ENCODE results near the gene CNN3. TPM values are rescaled to one million over a fixed set of nuclear protein-coding genes. Genes with fewer than 3 reads are reported as not detected.

Gene CNN3
- total and polyA plus RNA-seq, 8 donors: 239 to 326 (median 277) TPM

DNA sequence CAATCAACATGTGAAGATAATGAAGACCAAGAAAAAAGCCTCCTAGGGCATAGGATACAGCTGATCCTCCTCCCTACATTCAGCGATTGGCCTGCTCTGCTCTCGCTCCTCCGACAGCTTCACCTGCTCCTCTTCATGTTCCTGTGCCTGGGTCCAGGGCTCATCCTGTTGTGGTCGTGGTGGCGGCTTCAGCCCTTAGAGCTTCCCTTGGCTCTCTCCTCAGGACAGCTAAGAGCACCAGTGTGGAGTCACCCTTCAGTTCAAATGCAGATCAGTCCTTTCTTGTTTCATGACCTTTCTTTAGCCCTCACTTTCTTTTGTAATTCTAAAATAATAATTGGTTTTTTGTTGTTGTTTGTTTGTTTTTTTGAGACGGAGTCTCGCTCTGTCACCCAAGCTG lies 18.7 kb downstream of the CNN3 start:
- DNase-seq: no peak
- no peaks in the 10 kb centered on the region for H3K27me3 ChIP-seq
- H3K4me1 ChIP-seq: peaks cover 19 to 24% of the 10 kb centered on the region in 2 donors
- no peak overlapping the region for H3K27ac ChIP-seq
- no peak for ATAC-seq
- H3K9me3 ChIP-seq: no peaks in the 10 kb centered on the region
- intact Hi-C loops (cut with DNase I): no loop called here
- H3K4me3 ChIP-seq: no peak overlapping the region
- TF ChIP-seq, protein P1, sequence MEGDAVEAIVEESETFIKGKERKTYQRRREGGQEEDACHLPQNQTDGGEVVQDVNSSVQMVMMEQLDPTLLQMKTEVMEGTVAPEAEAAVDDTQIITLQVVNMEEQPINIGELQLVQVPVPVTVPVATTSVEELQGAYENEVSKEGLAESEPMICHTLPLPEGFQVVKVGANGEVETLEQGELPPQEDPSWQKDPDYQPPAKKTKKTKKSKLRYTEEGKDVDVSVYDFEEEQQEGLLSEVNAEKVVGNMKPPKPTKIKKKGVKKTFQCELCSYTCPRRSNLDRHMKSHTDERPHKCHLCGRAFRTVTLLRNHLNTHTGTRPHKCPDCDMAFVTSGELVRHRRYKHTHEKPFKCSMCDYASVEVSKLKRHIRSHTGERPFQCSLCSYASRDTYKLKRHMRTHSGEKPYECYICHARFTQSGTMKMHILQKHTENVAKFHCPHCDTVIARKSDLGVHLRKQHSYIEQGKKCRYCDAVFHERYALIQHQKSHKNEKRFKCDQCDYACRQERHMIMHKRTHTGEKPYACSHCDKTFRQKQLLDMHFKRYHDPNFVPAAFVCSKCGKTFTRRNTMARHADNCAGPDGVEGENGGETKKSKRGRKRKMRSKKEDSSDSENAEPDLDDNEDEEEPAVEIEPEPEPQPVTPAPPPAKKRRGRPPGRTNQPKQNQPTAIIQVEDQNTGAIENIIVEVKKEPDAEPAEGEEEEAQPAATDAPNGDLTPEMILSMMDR (IDR thresholded peaks at IDR 0.05): no peak
- H3K36me3 ChIP-seq: peaks cover 0 to 5% of the 10 kb centered on the region in 2 donors

DNA sequence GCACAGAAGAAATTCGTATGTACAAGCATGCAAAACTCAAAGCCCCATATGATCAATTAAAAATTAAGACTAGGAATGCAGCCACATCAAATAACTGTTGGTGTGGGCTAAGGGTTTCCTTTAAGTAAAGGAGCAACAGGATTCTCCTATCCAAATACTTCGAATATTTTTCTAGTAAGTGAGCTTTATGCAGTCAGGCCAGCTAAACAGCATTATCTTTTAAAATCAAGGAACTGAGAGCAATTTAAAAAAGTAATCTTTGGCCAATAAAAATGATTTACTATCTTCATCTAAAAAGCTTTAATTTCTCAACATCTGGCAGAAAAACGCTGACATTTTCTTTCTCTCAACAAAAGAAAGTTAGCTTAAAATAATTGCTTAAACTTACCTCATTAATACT lies 19.8 kb downstream of the CNN3 start:
- ATAC-seq (no peak), DNase-seq (no peak)
- TF ChIP-seq, protein P1 (IDR thresholded peaks at IDR 0.05): no peak
- no peak overlapping the region for H3K27ac ChIP-seq
- H3K9me3 ChIP-seq: no peaks in the 10 kb centered on the region
- H3K36me3 ChIP-seq: peaks cover 0 to 12% of the 10 kb centered on the region in 2 donors
- H3K27me3 ChIP-seq: no peaks in the 10 kb centered on the region
- intact Hi-C loops (cut with DNase I): no loop called here
- H3K4me3 ChIP-seq: no peak overlapping the region
- H3K4me1 ChIP-seq: peaks cover 14 to 24% of the 10 kb centered on the region in 2 donors

DNA sequence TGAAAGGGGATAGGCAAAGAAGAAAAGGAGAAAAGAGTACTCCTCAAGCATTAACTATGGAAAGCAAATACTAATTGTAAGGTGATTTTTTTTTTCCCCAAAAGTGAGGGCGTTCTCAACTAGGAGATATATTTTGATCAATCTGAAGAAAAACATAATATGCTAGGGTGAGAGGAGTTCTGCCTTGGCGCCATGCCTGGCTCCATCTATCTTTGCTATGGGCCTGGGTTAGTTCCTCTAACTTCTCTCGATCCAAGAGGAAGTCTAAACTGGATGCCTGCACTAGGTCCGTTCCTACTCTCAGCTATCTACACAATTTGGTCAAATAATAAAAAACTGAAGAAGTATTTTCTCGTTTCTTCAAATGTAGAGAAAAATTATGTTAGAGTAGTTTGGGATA lies 20.5 kb downstream of the CNN3 start:
- H3K36me3 ChIP-seq: peaks cover 0 to 20% of the 10 kb centered on the region in 2 donors
- H3K27me3 ChIP-seq: no peaks in the 10 kb centered on the region

DNA sequence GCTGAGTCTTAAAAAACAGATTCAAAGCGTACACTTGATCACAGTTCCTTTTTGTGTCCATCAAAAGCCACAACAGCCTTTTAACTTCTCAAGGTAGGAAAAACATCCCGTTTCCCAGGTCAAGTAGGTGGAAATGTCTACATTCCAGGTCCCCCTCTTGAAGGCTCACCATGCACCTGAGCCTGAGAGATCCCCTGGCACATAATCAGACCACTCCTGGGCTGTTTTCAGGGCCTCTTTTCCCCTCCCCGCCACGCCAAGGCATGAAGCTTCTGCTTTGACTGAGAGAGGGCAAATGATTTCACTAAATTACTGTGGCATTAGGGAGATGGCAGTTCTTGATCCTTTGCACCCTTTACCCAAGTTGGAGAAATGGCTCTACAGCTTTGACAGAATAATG lies 21.7 kb downstream of the CNN3 start:
- ATAC-seq (peak; percentile 67), DNase-seq (no peak)
- Histone ChIP-seq H3K4me3 (no peak overlapping the region), H3K9me3 (no peaks in the 10 kb centered on the region), H3K27me3 (no peaks in the 10 kb centered on the region), H3K36me3 (peaks cover 0 to 32% of the 10 kb centered on the region in 2 donors), H3K27ac (peak overlapping the region in 1 of 2 donors; percentile 20), H3K4me1 (peaks cover 11 to 18% of the 10 kb centered on the region in 2 donors)
- intact Hi-C loops (cut with DNase I): no loop called here
- TF ChIP-seq, protein P1 (IDR thresholded peaks at IDR 0.05): no peak

More for the DNA sequence above, 20.5 kb downstream of the CNN3 start:
- H3K4me1 ChIP-seq: peaks cover 6 to 21% of the 10 kb centered on the region in 2 donors
- ATAC-seq (no peak), DNase-seq (no peak)
- intact Hi-C loops (cut with DNase I): no loop called here
- no peak overlapping the region for H3K27ac ChIP-seq
- TF ChIP-seq, protein P1 (IDR thresholded peaks at IDR 0.05): no peak
- no peaks in the 10 kb centered on the region for H3K9me3 ChIP-seq
- no peak overlapping the region for H3K4me3 ChIP-seq

DNA sequence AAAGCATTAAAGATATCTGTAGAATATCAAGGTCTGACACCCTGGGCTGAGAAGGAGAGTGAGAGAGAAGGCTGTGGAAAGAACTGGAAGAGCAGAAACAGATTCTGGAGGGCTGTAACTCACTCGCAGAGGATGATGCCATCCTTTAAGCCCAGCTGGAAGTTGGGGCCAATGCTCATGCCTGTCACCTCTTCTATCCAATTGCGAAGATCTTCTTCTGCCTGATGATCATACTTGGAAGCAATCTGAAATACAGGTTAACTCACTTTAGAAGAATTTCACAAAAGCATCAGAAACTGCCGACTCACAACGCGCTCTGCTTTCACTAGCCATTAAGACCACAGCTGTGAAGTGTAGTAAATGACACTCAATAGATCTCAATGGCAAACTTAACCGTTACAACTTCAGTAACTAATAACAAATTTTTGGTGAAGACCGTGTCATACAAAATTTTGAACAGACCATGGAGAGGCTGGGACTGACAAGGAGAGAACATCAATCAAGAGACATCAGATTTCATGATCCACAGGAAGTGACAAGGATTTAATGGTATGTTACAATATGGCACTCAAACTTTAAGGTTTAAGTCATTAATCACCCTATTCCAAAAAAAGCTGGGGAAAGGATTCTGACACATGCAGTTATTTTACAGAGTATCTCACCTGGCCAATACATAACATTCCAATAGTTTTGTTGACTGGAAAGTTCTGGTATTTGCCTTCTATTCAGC lies 23.5 kb downstream of the CNN3 start:
- peak; percentile 4 for ATAC-seq
- H3K27me3 ChIP-seq: no peaks in the 10 kb centered on the region
- H3K4me3 ChIP-seq: no peak overlapping the region
- TF ChIP-seq, protein P1 (IDR thresholded peaks at IDR 0.05): no peak
- peaks cover 20% of the 10 kb centered on the region in 2 donors for H3K4me1 ChIP-seq
- intact Hi-C loops (cut with DNase I): no loop called here
- no peak for DNase-seq
- H3K27ac ChIP-seq: no peak overlapping the region
- no peaks in the 10 kb centered on the region for H3K9me3 ChIP-seq
- H3K36me3 ChIP-seq: peaks cover 0 to 47% of the 10 kb centered on the region in 2 donors

Measured in left lung (tissue), 10 donors.